ENCODE data around the gene COL6A2.

Gene COL6A2

DNA sequence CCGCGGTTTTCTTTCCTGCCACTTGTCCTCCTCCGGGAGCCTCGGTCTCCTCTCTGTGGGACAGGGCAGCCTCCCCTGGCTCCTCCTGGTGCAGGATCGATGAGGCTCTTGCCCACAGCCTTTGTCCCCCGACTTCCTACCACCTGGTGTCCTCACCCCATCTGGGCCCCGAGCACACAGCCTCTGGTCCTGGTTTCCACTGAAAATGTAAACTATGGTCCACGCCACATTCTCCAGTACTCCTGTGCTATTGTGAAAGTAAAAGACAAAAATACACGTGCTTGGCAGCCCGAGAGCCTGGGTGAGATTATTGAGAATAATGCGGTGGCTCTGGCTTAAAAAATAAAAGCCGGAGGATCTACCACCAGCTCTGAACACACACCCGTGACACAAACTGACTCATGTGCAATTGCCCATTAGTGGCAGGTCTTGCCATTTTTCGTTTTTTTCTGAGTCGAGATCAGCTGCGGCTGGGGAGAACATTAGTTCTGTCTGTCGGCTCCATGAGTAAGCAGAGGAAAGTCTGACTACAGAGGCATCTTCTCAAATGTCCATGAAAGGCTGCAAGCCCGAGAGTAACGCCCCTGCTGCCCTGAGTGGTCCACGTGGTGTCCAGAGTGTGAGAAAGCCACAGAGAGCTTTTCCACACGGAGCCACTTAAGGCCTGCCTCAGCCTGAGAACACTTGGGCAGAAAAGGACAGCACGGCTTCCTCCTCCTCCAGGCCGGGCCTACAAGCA lies 5.7 kb upstream of the COL6A2 start:
- Histone ChIP-seq H3K79me2 (ENCODE audit: control insufficient read depth, low read length) (no peaks in the 10 kb centered on the region), H3K4me2 (ENCODE audit: low read length) (no peak overlapping the region), H4K20me1 (ENCODE audit: control insufficient read depth, insufficient read depth, low read depth, low read length) (no peaks in the 10 kb centered on the region), H3K4me3 (ENCODE audit: low read length) (no peak overlapping the region), H3K9me3 (ENCODE audit: control insufficient read depth, insufficient read depth, low read length) (peaks cover 29% of the 10 kb centered on the region), H3K9me2 (replicated peaks; ENCODE audit: control insufficient read depth, low read length) (no peaks in the 10 kb centered on the region), H3K4me1 (ENCODE audit: control insufficient read depth, low read length) (no peaks in the 10 kb centered on the region), H3F3A (ENCODE audit: control insufficient read depth, insufficient read depth) (no peaks in the 10 kb centered on the region), H3K36me3 (ENCODE audit: control insufficient read depth, low read length) (no peaks in the 10 kb centered on the region), H3K27ac (ENCODE audit: low read depth, low read length) (no peak overlapping the region), H3K27me3 (ENCODE audit: control insufficient read depth, low read length) (no peaks in the 10 kb centered on the region)
- TF ChIP-seq EZH2phosphoT487 (IDR thresholded peaks at IDR 0.05; ENCODE audit: borderline replicate concordance, low read length), result no peak
- TF ChIP-seq, protein P1, sequence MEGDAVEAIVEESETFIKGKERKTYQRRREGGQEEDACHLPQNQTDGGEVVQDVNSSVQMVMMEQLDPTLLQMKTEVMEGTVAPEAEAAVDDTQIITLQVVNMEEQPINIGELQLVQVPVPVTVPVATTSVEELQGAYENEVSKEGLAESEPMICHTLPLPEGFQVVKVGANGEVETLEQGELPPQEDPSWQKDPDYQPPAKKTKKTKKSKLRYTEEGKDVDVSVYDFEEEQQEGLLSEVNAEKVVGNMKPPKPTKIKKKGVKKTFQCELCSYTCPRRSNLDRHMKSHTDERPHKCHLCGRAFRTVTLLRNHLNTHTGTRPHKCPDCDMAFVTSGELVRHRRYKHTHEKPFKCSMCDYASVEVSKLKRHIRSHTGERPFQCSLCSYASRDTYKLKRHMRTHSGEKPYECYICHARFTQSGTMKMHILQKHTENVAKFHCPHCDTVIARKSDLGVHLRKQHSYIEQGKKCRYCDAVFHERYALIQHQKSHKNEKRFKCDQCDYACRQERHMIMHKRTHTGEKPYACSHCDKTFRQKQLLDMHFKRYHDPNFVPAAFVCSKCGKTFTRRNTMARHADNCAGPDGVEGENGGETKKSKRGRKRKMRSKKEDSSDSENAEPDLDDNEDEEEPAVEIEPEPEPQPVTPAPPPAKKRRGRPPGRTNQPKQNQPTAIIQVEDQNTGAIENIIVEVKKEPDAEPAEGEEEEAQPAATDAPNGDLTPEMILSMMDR (IDR thresholded peaks at IDR 0.05; ENCODE audit: low read depth, low read length, poor library complexity, severe bottlenecking), result no peak

DNA sequence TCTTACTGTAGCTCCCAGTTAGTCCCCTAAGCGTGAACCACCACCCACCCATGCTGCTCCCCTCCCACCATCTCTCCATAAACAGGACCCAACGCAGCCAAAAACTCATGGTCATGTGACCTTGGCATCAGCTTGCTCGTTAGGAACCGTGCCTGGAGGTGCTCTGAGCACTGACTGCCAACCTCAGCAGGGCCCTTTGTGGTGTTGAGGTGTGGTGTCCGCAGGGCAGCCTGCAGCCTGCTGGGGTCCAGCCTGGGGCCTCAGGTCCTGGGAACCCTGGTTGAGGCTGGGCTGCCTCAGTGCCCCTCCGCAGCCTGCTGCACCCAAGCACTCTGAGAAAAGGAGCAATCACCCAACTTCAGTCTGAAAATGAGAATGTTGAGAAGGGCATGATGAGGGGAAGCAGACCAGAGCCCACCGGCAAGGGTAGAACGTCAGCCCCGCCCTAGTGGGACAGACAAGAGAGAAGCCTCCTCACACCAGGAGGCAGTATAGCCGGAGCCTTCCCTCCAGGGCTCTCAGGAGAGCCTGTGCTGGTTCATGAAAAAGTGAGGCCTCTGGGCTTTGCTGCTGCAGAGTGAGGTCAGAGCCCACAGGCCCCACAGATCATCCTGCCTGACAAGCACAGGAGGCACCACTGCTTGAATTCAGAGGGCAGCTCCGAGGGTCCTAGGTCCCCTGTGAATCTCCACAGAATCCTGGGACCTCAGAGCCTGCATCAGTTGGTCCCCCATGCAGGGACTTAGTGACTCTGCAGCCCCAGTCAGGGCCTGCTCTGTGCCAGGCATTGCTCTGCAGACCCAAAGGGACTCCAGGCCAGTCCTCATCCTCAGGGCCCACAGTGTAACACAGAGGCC lies 4.9 kb upstream of the COL6A2 start:
- no peaks in the 10 kb centered on the region for H3K27me3 ChIP-seq (ENCODE audit: control insufficient read depth, low read length)

GRCh38 chr21:46093668-46094400 lies 4.1 kb upstream of the COL6A2 start:
- Histone ChIP-seq H3K27me3 (ENCODE audit: control insufficient read depth, low read length) (no peaks in the 10 kb centered on the region), H3K27ac (ENCODE audit: low read depth, low read length) (no peak overlapping the region)

More for the DNA sequence above, 4.9 kb upstream of the COL6A2 start:
- no peaks in the 10 kb centered on the region for H3K4me1 ChIP-seq (ENCODE audit: control insufficient read depth, low read length)
- TF ChIP-seq, protein P1 (IDR thresholded peaks at IDR 0.05; ENCODE audit: low read depth, low read length, poor library complexity, severe bottlenecking), result no peak
- no peak for TF ChIP-seq EZH2phosphoT487 (IDR thresholded peaks at IDR 0.05; ENCODE audit: borderline replicate concordance, low read length)
- H3K4me2 ChIP-seq (ENCODE audit: low read length), result no peak overlapping the region
- no peaks in the 10 kb centered on the region for H3K9me2 ChIP-seq (replicated peaks; ENCODE audit: control insufficient read depth, low read length)
- no peak overlapping the region for H3K4me3 ChIP-seq (ENCODE audit: low read length)
- peaks cover 29% of the 10 kb centered on the region for H3K9me3 ChIP-seq (ENCODE audit: control insufficient read depth, insufficient read depth, low read length)
- no peaks in the 10 kb centered on the region for H4K20me1 ChIP-seq (ENCODE audit: control insufficient read depth, insufficient read depth, low read depth, low read length)
- no peaks in the 10 kb centered on the region for H3K79me2 ChIP-seq (ENCODE audit: control insufficient read depth, low read length)
- no peak overlapping the region for H3K27ac ChIP-seq (ENCODE audit: low read depth, low read length)
- H3F3A ChIP-seq (ENCODE audit: control insufficient read depth, insufficient read depth), result no peaks in the 10 kb centered on the region
- H3K36me3 ChIP-seq (ENCODE audit: control insufficient read depth, low read length), result no peaks in the 10 kb centered on the region

More at GRCh38 chr21:46093668-46094400, 4.1 kb upstream of the COL6A2 start:
- Histone ChIP-seq H4K20me1 (ENCODE audit: control insufficient read depth, insufficient read depth, low read depth, low read length) (no peaks in the 10 kb centered on the region), H3F3A (ENCODE audit: control insufficient read depth, insufficient read depth) (no peaks in the 10 kb centered on the region), H3K4me1 (ENCODE audit: control insufficient read depth, low read length) (no peaks in the 10 kb centered on the region), H3K9me3 (ENCODE audit: control insufficient read depth, insufficient read depth, low read length) (peaks cover 25% of the 10 kb centered on the region; the same call in 1 of the 2 replicates), H3K4me3 (ENCODE audit: low read length) (no peak overlapping the region), H3K36me3 (ENCODE audit: control insufficient read depth, low read length) (no peaks in the 10 kb centered on the region), H3K79me2 (ENCODE audit: control insufficient read depth, low read length) (no peaks in the 10 kb centered on the region), H3K4me2 (ENCODE audit: low read length) (no peak overlapping the region), H3K9me2 (replicated peaks; ENCODE audit: control insufficient read depth, low read length) (no peaks in the 10 kb centered on the region)
- TF ChIP-seq, protein P1 (IDR thresholded peaks at IDR 0.05; ENCODE audit: low read depth, low read length, poor library complexity, severe bottlenecking), result no peak
- no peak for TF ChIP-seq EZH2phosphoT487 (IDR thresholded peaks at IDR 0.05; ENCODE audit: borderline replicate concordance, low read length)

All from DOHH2 (cell line).